ENCODE measurements around the gene PPP2R5D.

DNA sequence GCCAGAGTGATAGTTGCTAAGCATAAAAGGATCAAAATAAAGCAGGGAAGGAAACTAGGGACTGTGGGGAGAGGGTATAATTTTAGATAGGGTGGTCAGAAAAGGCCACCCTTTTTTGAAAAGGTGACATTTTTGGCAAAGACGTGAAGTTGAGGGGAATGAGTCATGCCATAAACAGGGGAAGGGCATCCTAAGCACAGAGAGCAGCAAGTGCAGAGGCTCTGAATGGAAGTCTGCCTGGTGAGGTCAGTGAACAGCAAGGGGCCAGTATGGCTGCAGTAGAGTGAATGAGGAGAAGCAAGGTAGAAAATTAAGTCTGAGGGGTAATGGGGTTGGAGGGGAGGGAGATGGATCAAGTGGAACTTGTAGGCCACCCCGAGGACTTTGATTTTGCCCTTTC, 77.5 kb downstream of the PPP2R5D start:
- TF ChIP-seq POLR2AphosphoS2 (conservative IDR thresholded peaks at IDR 0.05; ENCODE audit: low read length) = no peak
- no peak for TF ChIP-seq GATA3 (IDR thresholded peaks at IDR 0.05; ENCODE audit: borderline replicate concordance)
- TF ChIP-seq, protein P1, sequence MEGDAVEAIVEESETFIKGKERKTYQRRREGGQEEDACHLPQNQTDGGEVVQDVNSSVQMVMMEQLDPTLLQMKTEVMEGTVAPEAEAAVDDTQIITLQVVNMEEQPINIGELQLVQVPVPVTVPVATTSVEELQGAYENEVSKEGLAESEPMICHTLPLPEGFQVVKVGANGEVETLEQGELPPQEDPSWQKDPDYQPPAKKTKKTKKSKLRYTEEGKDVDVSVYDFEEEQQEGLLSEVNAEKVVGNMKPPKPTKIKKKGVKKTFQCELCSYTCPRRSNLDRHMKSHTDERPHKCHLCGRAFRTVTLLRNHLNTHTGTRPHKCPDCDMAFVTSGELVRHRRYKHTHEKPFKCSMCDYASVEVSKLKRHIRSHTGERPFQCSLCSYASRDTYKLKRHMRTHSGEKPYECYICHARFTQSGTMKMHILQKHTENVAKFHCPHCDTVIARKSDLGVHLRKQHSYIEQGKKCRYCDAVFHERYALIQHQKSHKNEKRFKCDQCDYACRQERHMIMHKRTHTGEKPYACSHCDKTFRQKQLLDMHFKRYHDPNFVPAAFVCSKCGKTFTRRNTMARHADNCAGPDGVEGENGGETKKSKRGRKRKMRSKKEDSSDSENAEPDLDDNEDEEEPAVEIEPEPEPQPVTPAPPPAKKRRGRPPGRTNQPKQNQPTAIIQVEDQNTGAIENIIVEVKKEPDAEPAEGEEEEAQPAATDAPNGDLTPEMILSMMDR (IDR thresholded peaks at IDR 0.05) = no peak
- TF ChIP-seq, protein P2, sequence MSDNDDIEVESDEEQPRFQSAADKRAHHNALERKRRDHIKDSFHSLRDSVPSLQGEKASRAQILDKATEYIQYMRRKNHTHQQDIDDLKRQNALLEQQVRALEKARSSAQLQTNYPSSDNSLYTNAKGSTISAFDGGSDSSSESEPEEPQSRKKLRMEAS (IDR thresholded peaks at IDR 0.05) = no peak
- no peak for TF ChIP-seq EP300 (IDR thresholded peaks at IDR 0.05)
- no peak for TF ChIP-seq RAD21 (conservative IDR thresholded peaks at IDR 0.05 in 1 of 2, IDR thresholded peaks at IDR 0.05 in 1 of 2)
- no peak for TF ChIP-seq ZFP36 (IDR thresholded peaks at IDR 0.05; ENCODE audit: borderline replicate concordance, partially characterized antibody)
- TF ChIP-seq, protein P3, sequence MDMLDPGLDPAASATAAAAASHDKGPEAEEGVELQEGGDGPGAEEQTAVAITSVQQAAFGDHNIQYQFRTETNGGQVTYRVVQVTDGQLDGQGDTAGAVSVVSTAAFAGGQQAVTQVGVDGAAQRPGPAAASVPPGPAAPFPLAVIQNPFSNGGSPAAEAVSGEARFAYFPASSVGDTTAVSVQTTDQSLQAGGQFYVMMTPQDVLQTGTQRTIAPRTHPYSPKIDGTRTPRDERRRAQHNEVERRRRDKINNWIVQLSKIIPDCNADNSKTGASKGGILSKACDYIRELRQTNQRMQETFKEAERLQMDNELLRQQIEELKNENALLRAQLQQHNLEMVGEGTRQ (IDR thresholded peaks at IDR 0.05) = no peak
- TF ChIP-seq MYC (IDR thresholded peaks at IDR 0.05; ENCODE audit: borderline replicate concordance, low read length) = no peak
- no peak for TF ChIP-seq CBX8 (IDR thresholded peaks at IDR 0.05)
- TF ChIP-seq POLR2A (IDR thresholded peaks at IDR 0.05; ENCODE audit: low read length) = no peak
- TF ChIP-seq RNF2 (IDR thresholded peaks at IDR 0.05; ENCODE audit: borderline replicate concordance, low read depth) = no peak
- TF ChIP-seq HOXB5 (CRISPR knock-in tag; IDR thresholded peaks at IDR 0.05) = no peak
